K562 (cell line): ENCODE data around the gene DIP2C. TPM values are rescaled to one million over a fixed set of nuclear protein-coding genes. Genes with fewer than 3 reads are reported as not detected.

Experiments
- ARNT ChIP-seq, 2 experiments: fragments of 450-650 bp; IDR thresholded peaks; 2 replicates each; pipeline ENCODE4 v1.6.1; 2016; ENCODE audit warnings: mild to moderate bottlenecking in 1 of 2
- BRCA1 ChIP-seq, 2 experiments: fragments of 450-650 bp in 1 of 2; sonication (generic) in 1 of 2; formaldehyde crosslinking in 1 of 2; IDR thresholded peaks; 2 replicates each; pipeline versions ENCODE4 v1.5.0 to v1.6.1; 2017 to 2020; ENCODE audit warnings: mild to moderate bottlenecking in 1 of 2, missing genetic modification reagents in 1 of 2
- FOXA3 ChIP-seq, 2 experiments: fragments of 450-650 bp in 1 of 2; sonication (generic) in 1 of 2; formaldehyde crosslinking; IDR thresholded peaks in 1 of 2; conservative IDR thresholded peaks in 1 of 2; 2 replicates each; pipeline versions ENCODE4 v1.4.0 to v1.8.0; 2020 to 2022; ENCODE audit warnings: mild to moderate bottlenecking in 2 of 2, missing genetic modification reagents in 1 of 2
- SOX6 ChIP-seq: fragments of 450-650 bp; IDR thresholded peaks from 2 replicates; pipeline ENCODE4 v1.6.1; 2014; ENCODE audit warnings: mild to moderate bottlenecking
- ZNF584 ChIP-seq: fragments of 200-800 bp; sonication (Bioruptor generic); IDR thresholded peaks from 2 replicates; pipeline ENCODE4 v1.6.1; 2016; ENCODE audit warnings: low read depth, mild to moderate bottlenecking, missing genetic modification characterization, missing compliant biosample characterization
- polyA plus RNA-seq, 8 experiments: library from polyadenylated mRNA; depleted of rRNA in 4 of 8; stranded (reverse) in 5 of 8; unstranded in 3 of 8; fragments of >200 nt; fragmentation: Nextera tagmentation in 2 of 8; fragmentation: Illumina TruSeq in 1 of 8; extraction: Ambion mirVana in 2 of 8; extraction: Trizol in 1 of 8; gene quantifications; 2 replicates each; pipeline versions ENCODE4 v1.2.1 to v1.2.3, GENCODE V29; 2011 to 2014; ENCODE audit warnings: inconsistent platforms in 1 of 8, missing spikeins in 1 of 8
- total RNA-seq, 7 experiments: library from RNA; depleted of rRNA in 6 of 7; stranded (reverse); fragments of >200 nt in 6 of 7; fragmentation: Illumina TruSeq in 2 of 7; extraction: Trizol in 2 of 7; gene quantifications; 2 replicates each; pipeline versions ENCODE4 v1.2.1 to v1.2.3, GENCODE V29; 2011 to 2021; ENCODE audit warnings: low replicate concordance in 1 of 7
- TF ChIP-seq, protein P1 (sequence below): fragments of 250-450 bp; sonication (Bioruptor Pico); IDR thresholded peaks from 2 replicates; pipeline ENCODE4 v1.4.0; 2020
- TF ChIP-seq, protein P2 (sequence below): sonication (generic); formaldehyde crosslinking; IDR thresholded peaks from 2 replicates; pipeline ENCODE4 v1.8.1; 2023; ENCODE audit warnings: mild to moderate bottlenecking, missing genetic modification reagents, moderate library complexity

DIP2C gene
- total and polyA plus RNA-seq, 9 of the 15 experiments (the other 6 are each of a cell fraction or from before 2014, with no cell fraction given) = 0.01 TPM; not detected in 8

DNA sequence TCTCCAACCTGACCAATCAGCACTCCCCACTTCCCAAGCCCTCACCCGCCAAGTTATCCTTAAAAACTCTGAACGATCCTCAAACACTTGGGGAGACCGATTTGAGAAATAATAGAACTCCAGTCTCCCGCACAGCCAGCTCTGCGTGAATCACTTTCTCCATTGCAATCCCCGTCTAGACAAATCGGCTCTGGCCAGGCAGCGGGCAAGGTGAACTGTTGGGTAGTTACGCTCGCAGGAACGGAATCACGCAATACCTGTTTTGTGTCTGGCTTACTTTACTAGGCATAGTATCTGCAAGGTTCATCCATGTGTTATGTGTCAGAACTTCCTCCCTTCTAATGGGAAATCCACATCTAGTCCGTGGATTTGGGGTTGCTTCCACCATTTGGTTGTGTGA, 282.5 kb downstream of the DIP2C start (continued):
- TF ChIP-seq, protein P1, sequence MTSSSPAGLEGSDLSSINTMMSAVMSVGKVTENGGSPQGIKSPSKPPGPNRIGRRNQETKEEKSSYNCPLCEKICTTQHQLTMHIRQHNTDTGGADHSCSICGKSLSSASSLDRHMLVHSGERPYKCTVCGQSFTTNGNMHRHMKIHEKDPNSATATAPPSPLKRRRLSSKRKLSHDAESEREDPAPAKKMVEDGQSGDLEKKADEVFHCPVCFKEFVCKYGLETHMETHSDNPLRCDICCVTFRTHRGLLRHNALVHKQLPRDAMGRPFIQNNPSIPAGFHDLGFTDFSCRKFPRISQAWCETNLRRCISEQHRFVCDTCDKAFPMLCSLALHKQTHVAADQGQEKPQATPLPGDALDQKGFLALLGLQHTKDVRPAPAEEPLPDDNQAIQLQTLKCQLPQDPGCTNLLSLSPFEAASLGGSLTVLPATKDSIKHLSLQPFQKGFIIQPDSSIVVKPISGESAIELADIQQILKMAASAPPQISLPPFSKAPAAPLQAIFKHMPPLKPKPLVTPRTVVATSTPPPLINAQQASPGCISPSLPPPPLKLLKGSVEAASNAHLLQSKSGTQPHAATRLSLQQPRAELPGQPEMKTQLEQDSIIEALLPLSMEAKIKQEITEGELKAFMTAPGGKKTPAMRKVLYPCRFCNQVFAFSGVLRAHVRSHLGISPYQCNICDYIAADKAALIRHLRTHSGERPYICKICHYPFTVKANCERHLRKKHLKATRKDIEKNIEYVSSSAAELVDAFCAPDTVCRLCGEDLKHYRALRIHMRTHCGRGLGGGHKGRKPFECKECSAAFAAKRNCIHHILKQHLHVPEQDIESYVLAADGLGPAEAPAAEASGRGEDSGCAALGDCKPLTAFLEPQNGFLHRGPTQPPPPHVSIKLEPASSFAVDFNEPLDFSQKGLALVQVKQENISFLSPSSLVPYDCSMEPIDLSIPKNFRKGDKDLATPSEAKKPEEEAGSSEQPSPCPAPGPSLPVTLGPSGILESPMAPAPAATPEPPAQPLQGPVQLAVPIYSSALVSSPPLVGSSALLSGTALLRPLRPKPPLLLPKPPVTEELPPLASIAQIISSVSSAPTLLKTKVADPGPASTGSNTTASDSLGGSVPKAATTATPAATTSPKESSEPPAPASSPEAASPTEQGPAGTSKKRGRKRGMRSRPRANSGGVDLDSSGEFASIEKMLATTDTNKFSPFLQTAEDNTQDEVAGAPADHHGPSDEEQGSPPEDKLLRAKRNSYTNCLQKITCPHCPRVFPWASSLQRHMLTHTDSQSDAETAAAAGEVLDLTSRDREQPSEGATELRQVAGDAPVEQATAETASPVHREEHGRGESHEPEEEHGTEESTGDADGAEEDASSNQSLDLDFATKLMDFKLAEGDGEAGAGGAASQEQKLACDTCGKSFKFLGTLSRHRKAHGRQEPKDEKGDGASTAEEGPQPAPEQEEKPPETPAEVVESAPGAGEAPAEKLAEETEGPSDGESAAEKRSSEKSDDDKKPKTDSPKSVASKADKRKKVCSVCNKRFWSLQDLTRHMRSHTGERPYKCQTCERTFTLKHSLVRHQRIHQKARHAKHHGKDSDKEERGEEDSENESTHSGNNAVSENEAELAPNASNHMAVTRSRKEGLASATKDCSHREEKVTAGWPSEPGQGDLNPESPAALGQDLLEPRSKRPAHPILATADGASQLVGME = no peak
- TF ChIP-seq ARNT (IDR thresholded peaks at IDR 0.05) = no peak
- no peak for TF ChIP-seq BRCA1 (IDR thresholded peaks at IDR 0.05)
- no peak for TF ChIP-seq BRCA1 (CRISPR knock-in tag; IDR thresholded peaks at IDR 0.05)
- no peak for TF ChIP-seq SOX6
- TF ChIP-seq, protein P2, sequence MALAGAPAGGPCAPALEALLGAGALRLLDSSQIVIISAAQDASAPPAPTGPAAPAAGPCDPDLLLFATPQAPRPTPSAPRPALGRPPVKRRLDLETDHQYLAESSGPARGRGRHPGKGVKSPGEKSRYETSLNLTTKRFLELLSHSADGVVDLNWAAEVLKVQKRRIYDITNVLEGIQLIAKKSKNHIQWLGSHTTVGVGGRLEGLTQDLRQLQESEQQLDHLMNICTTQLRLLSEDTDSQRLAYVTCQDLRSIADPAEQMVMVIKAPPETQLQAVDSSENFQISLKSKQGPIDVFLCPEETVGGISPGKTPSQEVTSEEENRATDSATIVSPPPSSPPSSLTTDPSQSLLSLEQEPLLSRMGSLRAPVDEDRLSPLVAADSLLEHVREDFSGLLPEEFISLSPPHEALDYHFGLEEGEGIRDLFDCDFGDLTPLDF = no peak
- TF ChIP-seq FOXA3 (CRISPR knock-in tag; conservative IDR thresholded peaks at IDR 0.05 in 1 of 2, IDR thresholded peaks at IDR 0.05 in 1 of 2) = no peak
- TF ChIP-seq ZNF584 = no peak
